Loucy (cell line): ENCODE data around the gene POTEB3.
"Not testable (repeated sequence)": the region's sequence is repeated elsewhere in the genome, so short reads cannot be mapped to it uniquely, and the experiment has no call there.

ENCODE experiments used
- EZH2phosphoT487 ChIP-seq: fragments of 200-600 bp; IDR thresholded peaks from 2 replicates; pipeline ENCODE4 v1.6.1; 2018; ENCODE audit warnings: antibody characterized with exemption, mild to moderate bottlenecking, moderate library complexity, borderline replicate concordance
- TF ChIP-seq, protein P1 (sequence below): fragments of 200-600 bp; sonication (generic); conservative IDR thresholded peaks from 2 replicates; pipeline ENCODE4 v1.5.1; 2014; ENCODE audit warnings: mild to moderate bottlenecking, antibody characterized with exemption, low read length

DNA sequence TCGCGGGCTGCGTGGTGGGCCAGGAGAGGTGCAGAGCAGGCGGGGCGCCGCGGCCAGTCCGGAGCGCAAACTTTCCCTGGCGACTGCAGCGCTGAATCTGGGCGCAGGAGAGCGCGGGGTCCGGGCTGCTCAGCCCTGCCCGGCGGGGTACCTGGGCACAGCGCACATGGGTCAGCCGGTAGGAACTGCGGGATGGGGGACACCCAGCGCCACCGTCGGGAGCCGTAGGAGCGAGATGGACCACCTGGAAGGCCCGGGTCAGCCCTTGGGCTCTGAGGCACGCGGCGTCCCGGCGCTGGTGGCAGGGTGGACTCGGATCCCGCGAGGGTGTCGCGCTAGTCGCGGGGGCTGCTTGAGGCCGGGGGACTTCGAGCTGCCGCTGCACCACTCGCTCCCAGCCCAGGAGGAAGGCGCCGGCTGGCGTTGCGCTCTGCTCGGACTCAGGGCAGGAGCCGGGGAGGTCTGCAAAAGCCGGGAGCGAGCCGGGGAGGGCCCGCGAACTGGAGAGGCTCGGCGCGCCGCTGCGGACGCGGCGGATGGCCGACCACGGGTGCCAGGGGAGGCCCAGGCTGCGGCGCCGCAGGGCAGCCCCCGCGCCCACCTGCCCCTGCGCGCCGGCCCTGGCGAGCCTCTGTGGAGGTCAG, 11.7 kb upstream of the POTEB3 start:
- TF ChIP-seq, protein P1, sequence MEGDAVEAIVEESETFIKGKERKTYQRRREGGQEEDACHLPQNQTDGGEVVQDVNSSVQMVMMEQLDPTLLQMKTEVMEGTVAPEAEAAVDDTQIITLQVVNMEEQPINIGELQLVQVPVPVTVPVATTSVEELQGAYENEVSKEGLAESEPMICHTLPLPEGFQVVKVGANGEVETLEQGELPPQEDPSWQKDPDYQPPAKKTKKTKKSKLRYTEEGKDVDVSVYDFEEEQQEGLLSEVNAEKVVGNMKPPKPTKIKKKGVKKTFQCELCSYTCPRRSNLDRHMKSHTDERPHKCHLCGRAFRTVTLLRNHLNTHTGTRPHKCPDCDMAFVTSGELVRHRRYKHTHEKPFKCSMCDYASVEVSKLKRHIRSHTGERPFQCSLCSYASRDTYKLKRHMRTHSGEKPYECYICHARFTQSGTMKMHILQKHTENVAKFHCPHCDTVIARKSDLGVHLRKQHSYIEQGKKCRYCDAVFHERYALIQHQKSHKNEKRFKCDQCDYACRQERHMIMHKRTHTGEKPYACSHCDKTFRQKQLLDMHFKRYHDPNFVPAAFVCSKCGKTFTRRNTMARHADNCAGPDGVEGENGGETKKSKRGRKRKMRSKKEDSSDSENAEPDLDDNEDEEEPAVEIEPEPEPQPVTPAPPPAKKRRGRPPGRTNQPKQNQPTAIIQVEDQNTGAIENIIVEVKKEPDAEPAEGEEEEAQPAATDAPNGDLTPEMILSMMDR, result not testable (repeated sequence)
- not testable (repeated sequence) for TF ChIP-seq EZH2phosphoT487
